Mesothelial cell of epicardium (in vitro differentiated cells): ENCODE results near the gene DAGLA. TPM values are rescaled to one million over a fixed set of nuclear protein-coding genes. Genes with fewer than 3 reads are reported as not detected.

Experiments
- DNase-seq, 2 experiments: peaks; one replicate each; pipeline ENCODE4 v3.0.0; 2021; ENCODE audit warnings: low spot score in 2 of 2; ENCODE audit not compliant: unreplicated experiment in 2 of 2
- H3K27ac Mint-ChIP-seq: 2 replicates; pipeline ENCODE4 v1.8.0; 2021; ENCODE audit warnings: mixed read lengths
- H3K27me3 Mint-ChIP-seq: 2 replicates; pipeline ENCODE4 v1.8.0; 2021; ENCODE audit warnings: low read depth, mixed read lengths
- H3K36me3 Mint-ChIP-seq: 2 replicates; pipeline ENCODE4 v1.8.0; 2021; ENCODE audit warnings: mixed read lengths
- H3K4me1 Mint-ChIP-seq: 2 replicates; pipeline ENCODE4 v1.8.0; 2021; ENCODE audit warnings: mixed read lengths
- H3K4me3 Mint-ChIP-seq: 2 replicates; pipeline ENCODE4 v1.8.0; 2021; ENCODE audit warnings: mild to moderate bottlenecking, moderate library complexity, mixed read lengths
- H3K9me3 Mint-ChIP-seq: 2 replicates; pipeline ENCODE4 v1.8.0; 2021; ENCODE audit warnings: mixed read lengths
- total RNA-seq: library from RNA; stranded (reverse); gene quantifications from 3 replicates; pipeline ENCODE4 v1.2.1, GENCODE V29; 2021
- TF ChIP-seq, protein P1 (sequence below): fragments of 200-600 bp; sonication (generic); IDR thresholded peaks from one replicate; pipeline ENCODE4 v1.5.0; 2021; ENCODE audit warnings: antibody characterized with exemption; ENCODE audit not compliant: unreplicated experiment

Gene DAGLA
- total RNA-seq, 1 donor from 2014 or later: 8.1 TPM

DNA sequence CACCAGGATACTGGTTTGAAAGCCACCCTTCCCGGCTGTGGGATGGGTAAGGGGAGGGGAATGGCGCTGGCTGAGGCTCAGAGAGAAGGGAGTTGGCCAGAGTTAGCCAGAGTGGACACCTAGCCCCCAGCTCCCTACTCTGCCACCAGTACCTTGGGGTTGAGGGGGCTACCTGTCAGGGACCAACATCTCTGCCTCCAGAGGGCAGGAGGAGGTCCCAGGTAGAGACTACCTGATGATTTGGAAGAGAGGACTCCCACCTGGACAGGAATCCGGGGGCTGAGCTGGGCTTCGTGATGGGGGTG, 75.9 kb downstream of the DAGLA start:
- H3K9me3 Mint-ChIP-seq: no peaks in the 10 kb centered on the region
- no peak for DNase-seq
- H3K36me3 Mint-ChIP-seq: no peaks in the 10 kb centered on the region
- H3K4me3 Mint-ChIP-seq: peak overlapping the region; percentile 84
- peaks cover 72% of the 10 kb centered on the region for H3K4me1 Mint-ChIP-seq
- peak overlapping the region; percentile 98 for H3K27ac Mint-ChIP-seq
- TF ChIP-seq, protein P1, sequence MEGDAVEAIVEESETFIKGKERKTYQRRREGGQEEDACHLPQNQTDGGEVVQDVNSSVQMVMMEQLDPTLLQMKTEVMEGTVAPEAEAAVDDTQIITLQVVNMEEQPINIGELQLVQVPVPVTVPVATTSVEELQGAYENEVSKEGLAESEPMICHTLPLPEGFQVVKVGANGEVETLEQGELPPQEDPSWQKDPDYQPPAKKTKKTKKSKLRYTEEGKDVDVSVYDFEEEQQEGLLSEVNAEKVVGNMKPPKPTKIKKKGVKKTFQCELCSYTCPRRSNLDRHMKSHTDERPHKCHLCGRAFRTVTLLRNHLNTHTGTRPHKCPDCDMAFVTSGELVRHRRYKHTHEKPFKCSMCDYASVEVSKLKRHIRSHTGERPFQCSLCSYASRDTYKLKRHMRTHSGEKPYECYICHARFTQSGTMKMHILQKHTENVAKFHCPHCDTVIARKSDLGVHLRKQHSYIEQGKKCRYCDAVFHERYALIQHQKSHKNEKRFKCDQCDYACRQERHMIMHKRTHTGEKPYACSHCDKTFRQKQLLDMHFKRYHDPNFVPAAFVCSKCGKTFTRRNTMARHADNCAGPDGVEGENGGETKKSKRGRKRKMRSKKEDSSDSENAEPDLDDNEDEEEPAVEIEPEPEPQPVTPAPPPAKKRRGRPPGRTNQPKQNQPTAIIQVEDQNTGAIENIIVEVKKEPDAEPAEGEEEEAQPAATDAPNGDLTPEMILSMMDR: no peak
- H3K27me3 Mint-ChIP-seq: no peaks in the 10 kb centered on the region

GRCh38 chr11:61756452-61757212, 76.4 kb downstream of the DAGLA start:
- Mint-ChIP-seq H3K4me1 (peaks cover 71% of the 10 kb centered on the region), H3K36me3 (no peaks in the 10 kb centered on the region), H3K4me3 (peak overlapping the region; percentile 84), H3K27ac (peak overlapping the region; percentile 98), H3K9me3 (no peaks in the 10 kb centered on the region), H3K27me3 (no peaks in the 10 kb centered on the region)
- TF ChIP-seq, protein P1: no peak
- no peak for DNase-seq

DNA sequence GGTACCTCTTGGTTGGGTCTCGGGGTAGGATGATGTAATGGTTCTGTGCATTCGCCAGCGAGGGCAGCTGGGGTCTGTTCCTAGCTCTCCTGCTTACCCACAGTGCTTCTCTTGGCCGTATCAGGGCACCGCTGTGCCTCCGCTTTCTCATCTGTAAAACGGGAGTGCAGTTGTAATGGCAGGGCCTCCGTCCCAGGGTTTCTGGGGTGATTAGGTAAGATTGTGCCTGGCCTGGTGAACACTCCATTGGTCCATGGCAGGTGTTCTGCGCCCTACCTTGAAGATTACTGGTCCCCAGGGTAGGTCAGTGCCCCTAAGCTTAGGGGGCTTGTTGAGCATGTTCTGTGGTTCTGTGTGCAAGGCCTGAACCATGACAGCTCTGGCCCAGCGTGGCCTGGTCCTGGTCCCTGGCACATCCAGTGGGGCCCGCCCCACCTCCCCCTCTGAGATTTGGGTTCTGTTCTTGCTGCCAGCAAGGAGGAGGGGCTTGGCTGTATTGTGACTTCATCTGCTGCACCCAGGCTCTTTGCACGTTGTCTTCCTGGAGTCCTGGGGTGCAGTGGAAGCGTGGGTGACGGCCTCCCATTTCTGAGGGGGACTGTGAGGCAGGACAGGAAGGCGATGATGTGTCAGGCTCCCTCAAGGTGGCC, 77.1 kb downstream of the DAGLA start:
- Mint-ChIP-seq H3K27me3 (no peaks in the 10 kb centered on the region), H3K36me3 (no peaks in the 10 kb centered on the region), H3K4me1 (peaks cover 78% of the 10 kb centered on the region), H3K27ac (peak overlapping the region; percentile 98), H3K9me3 (no peaks in the 10 kb centered on the region), H3K4me3 (peak overlapping the region; percentile 16)
- TF ChIP-seq, protein P1: no peak
- DNase-seq: no peak

- no peaks in the 10 kb centered on the region for H3K9me3 Mint-ChIP-seq
- no peaks in the 10 kb centered on the region for H3K36me3 Mint-ChIP-seq
- peaks cover 77% of the 10 kb centered on the region for H3K4me1 Mint-ChIP-seq
- no peaks in the 10 kb centered on the region for H3K27me3 Mint-ChIP-seq
- TF ChIP-seq, protein P1: no peak
- H3K27ac Mint-ChIP-seq: peak overlapping the region; percentile 99
- no peak overlapping the region for H3K4me3 Mint-ChIP-seq
- no peak for DNase-seq
Observed at GRCh38 chr11:61760946-61761345, 80.8 kb downstream of the DAGLA start.

GRCh38 chr11:61761440-61762222, 81.4 kb downstream of the DAGLA start:
- H3K4me3 Mint-ChIP-seq: no peak overlapping the region
- H3K27me3 Mint-ChIP-seq: no peaks in the 10 kb centered on the region

More at GRCh38 chr11:61761440-61762222, 81.4 kb downstream of the DAGLA start:
- H3K9me3 Mint-ChIP-seq: no peaks in the 10 kb centered on the region
- H3K4me1 Mint-ChIP-seq: peaks cover 77% of the 10 kb centered on the region
- TF ChIP-seq, protein P1: no peak
- H3K36me3 Mint-ChIP-seq: no peaks in the 10 kb centered on the region
- no peak for DNase-seq
- H3K27ac Mint-ChIP-seq: peak overlapping the region; percentile 99
